Measurements from ENCODE around the gene INPP4B.

- TF ChIP-seq CTCF (conservative IDR thresholded peaks at IDR 0.05; ENCODE audit: low read depth, low read length), result no peak
- TF ChIP-seq, protein P1, sequence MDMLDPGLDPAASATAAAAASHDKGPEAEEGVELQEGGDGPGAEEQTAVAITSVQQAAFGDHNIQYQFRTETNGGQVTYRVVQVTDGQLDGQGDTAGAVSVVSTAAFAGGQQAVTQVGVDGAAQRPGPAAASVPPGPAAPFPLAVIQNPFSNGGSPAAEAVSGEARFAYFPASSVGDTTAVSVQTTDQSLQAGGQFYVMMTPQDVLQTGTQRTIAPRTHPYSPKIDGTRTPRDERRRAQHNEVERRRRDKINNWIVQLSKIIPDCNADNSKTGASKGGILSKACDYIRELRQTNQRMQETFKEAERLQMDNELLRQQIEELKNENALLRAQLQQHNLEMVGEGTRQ (IDR thresholded peaks at IDR 0.05; ENCODE audit: low read depth, low read length), result no peak
- TF ChIP-seq FOS (IDR thresholded peaks at IDR 0.05; ENCODE audit: low read depth, low read length), result no peak
These were observed 620.1 kb downstream of the INPP4B start for GRCh38 chr4:142226014-142226413.
